GM18873 (cell line): ENCODE measurements around the gene DNAL4.

ENCODE experiments used
- ATAC-seq: cut with Tn5 transposase; IDR thresholded peaks from one replicate; pipeline ENCODE4 v1.9.1; 2021; ENCODE audit warnings: mild to moderate bottlenecking, moderate library complexity, moderate number of reproducible peaks; ENCODE audit not compliant: unreplicated experiment, low FRiP score

Gene DNAL4

DNA sequence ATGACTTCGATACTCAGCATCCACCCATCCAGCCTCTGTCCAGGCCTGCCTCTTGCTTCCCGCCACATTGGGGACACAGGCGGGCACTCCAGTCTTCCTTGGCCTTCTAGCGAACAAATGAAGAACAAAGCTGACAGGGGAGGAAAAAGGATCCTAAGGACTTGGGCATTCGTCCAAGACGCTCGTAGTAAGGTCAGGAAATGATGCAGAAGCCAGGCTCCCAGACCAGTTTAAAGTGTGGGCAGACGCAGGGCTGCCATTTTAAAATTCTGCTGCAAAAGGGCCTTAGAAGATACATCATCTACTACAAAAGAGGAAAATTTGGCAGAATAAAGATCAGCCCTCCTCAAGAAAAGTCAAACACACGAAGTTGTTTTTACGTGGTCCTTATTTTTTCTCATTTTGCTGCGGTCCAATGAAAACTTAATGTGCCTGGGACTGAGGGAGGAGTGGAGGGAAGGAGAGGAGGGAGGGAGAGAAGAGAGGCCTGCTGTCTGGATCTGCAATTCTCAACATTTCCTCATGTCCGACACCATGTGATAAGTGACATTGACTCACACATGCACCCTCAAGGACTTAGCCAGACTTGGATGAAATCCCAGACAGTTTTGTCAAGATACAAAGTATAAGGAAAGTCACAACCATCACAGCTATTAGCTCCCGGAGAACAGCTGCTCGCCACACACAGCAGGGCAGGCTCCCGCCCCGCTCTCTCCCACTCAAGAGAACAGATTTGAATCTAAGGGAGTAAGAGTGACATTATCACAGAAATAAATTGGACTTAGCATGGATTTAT lies 5.7 kb downstream of the DNAL4 start:
- ATAC-seq = no peak

GRCh38 chr22:38786631-38787030 lies 7.3 kb downstream of the DNAL4 start:
- ATAC-seq = no peak

DNA sequence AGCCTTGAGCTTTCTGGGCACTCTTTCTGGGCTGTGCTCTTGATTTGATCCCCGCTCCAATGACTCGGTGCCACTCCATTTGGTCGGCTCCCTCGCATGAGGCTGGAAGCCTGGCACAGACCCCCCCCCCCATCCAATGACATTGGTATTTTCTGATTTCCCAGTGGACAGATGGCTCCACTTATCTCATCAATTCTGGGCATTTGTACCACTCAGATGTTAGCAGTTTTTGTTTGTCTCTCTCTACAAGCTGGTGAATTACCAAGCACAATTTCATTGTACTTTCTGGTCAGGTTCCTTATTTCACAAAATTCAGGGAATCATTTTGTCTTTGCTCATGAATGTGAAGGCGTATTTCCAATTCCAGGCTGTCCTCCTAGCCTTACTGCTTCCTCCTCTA lies 9.1 kb downstream of the DNAL4 start:
- no peak for ATAC-seq

GRCh38 chr22:38784035-38784434 lies 9.9 kb downstream of the DNAL4 start:
- ATAC-seq = no peak

- no peak for ATAC-seq
These were observed 10.8 kb downstream of the DNAL4 start for GRCh38 chr22:38783095-38783615.

- ATAC-seq = no peak
These were observed 11.4 kb downstream of the DNAL4 start for GRCh38 chr22:38782402-38783094.

DNA sequence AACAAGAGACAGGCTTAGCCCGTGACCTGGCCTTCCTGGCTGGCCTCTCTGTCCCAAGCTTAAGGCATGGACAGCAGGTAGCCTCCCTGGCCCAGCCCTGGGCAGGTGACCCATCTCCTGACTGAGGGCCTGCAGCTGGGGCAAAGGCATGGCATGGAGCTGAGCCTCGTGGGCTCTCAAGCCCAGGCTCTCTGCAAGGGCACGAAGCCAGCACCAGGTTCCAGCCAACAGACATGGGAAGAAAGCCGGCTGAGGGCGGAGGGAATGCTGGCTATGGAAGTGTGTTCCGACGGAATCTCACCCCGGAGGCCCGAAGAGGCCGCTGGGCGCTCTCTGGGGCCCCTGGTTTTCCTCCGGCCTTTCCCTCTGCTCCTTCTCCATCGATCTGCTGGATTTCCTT lies 12.9 kb downstream of the DNAL4 start:
- ATAC-seq = no peak

GRCh38 chr22:38777087-38777671 lies 16.8 kb downstream of the DNAL4 start:
- no peak for ATAC-seq

- no peak for ATAC-seq
These were observed 17.9 kb downstream of the DNAL4 start for GRCh38 chr22:38776086-38776485.

GRCh38 chr22:38775656-38776055 lies 18.3 kb downstream of the DNAL4 start:
- no peak for ATAC-seq

DNA sequence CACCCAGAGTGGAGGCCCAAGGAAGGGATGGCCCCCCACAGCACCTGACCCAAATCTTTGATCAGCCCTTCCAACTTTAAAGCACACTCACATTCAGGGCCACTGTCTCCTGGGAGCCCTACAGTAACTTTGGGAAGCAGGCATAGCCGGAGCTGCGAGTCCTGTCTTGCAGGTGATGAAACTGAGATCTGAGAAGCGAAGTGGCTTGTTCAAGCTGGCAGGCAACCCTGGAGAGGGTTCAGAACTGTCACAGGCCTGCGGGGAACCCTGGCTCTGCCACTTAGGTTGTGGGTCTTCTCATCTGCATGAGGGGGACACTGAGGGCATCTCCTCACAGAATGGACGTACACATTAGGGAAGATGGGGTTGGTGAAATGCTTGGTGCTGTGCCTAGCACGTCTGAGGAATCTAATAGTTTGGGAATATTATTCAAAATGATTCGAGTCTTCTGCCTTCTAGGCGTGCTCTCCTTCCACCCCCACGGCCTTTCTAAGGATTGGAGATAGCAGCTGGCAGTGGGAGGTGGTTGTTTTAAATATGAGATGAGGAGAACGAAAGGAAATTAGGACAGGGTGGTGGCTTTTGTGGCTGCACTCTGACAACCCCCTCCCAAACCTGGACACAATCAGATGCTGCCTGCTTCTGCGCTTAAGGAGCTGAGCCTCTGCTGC lies 19.3 kb downstream of the DNAL4 start:
- no peak for ATAC-seq

DNA sequence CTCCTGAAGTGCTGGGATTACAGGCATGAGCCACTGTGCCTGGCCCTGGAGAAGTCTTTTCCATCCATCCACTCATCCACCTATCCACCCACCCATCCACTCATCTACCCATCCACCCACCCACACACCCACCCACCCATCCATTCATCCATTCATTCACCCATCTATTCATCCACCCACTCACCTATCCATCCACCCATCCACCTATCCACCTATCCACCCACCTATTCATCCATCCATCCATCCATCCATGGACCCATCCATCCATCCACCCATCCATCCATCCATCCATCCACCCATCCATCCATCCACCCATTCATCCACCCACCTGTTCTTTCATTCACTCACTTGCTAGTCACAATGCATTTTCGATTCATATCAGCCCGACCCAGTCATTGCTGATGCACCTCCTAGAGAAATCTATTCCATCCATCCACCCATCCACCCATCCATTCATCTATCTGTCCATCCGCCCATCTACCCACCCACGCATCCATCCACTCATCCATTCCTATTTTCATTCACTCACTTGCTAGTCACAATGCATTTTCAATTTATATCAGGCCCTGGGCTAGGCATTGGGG lies 20.5 kb downstream of the DNAL4 start:
- ATAC-seq = no peak

GRCh38 chr22:38772623-38772873 lies 21.4 kb downstream of the DNAL4 start:
- ATAC-seq = no peak

DNA sequence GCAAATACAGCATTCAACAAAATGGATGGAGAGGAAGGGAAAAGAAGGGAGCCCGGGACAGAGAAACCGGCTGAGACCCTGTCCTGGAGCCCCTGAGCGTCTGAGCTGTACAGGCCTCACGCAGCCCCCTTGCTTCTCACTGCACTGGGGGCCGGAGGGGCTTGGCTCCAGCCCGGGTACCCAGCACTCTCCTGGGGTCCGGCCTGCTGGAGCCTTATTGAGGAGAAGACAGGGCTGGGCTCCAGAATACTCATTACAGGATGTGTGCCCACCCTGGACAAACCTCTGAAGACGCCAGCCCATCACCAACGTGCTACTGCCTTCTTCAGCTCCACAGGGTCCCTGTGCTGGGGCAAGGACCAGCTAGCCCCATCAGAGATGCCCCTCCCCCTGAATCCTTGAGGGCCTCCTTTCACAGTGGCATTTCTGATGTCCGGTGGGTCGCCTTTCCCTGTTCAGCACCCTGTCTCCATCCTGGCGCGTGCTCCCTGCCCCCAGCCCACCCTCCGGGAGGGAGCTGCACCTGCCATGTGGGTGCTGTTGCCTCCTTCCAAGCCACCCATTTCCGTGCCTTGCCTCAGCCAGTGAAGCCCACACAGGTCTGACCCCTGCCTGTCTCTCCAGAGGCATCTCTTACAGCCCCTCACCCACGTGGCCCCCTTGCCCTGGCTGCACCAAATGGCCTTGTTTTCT lies 23.5 kb downstream of the DNAL4 start:
- no peak for ATAC-seq

- no peak for ATAC-seq
These were observed 25.9 kb downstream of the DNAL4 start for GRCh38 chr22:38768036-38768435.

- no peak for ATAC-seq
These were observed 26.6 kb downstream of the DNAL4 start for GRCh38 chr22:38767313-38767712.

DNA sequence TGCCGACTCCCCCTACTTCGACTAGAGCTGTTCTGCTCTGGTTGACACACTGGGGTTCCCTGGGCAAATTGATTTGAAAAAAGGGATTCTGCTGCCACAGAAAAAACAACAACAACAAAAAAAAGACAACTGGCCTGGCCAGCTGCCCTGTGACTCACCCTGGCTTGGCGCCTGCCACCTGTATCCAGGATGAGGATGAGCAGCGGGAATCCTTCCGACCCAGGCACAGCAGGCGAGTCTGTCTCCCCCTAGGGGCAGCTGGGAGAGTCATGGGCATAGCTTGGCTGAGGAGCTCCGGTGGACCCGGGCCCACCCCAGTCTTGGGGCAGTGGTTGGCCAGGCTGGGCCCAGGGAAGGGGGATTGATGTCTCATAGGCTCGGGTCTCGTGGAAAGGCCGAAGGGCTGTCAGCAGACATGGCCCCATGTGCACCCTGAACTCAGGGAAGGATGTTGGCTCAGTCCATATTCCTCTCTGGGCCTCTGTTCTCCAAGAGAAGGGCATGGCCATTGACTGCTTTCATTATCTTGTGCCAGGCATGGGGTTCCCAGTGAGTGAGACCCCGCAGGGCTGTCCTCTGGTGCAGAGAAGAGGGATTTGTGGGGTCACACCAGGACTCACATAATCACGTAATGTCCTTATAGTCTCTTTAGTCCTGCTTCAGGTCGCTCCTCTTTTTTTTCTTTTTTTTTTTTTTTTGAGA lies 27.7 kb downstream of the DNAL4 start:
- no peak for ATAC-seq

DNA sequence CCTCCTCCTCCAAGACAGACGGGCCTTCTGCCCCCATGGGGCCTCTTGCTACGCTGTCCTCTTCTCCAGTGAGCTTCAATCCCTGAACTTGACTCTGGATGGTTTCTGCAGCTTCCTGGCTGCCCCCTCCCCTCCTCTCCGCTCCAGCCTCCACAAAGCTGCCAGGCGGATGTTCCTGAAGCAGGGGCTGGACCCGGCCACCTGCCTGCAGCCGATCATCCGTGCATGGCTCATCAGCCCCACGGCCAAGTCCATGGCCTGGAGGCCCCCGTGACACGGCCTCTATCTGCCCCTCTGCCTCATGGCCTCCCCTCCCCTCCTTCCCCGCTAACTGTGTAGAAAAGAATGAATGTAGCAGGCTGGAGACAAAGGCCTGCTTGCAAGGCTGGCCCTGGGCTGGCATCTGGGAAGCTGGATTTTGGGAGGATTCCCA lies 31.4 kb downstream of the DNAL4 start:
- ATAC-seq = no peak
